Germinal center (tissue), 1 donor: ENCODE data around the gene PNMA1.

Experiments
- DNase-seq: peaks from one replicate; pipeline ENCODE4 v3.0.0; 2012; ENCODE audit warnings: mixed read lengths, low spot score

PNMA1 gene

DNA sequence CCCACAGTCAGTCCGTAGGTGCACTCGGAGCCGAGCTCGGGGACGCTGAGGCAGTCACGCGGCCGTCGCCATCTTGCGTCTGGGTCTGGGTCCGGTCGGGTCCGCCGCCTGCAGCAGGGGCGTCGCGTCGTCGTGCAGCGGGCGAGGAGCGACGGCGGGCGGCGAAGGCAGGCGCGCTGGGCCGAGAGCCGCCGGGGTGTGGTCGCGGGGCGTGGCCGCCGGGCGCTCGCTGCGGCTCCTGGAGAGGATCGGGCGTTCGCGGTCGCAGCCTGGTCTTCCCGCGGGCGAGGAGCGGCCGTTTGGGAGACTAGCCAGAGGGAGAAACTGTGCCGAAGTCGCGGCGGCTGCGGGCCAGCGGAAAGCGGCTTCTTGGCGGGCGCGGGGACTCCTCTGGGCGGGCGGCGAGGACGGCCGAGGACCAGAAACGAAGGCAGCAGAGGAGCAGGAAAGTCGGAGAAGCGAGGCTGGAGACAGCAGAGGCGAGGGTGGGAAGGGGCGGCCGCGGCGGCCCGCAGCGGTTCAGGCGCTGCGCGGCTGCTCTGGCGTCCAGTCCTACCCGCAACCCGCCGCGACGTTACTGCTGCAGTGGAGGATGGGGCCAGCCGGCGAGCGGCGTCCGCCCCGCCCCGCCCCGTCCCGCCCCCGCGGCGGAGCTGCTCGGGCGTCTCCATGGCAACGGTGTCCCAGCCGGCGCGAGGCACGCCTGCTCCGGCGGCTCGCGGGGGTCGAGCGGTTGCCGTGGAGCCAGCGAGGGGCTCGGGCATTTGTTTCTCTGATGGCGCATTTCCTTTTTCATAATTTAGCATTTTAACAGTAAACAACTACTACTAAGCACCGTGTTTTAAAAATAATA, at the start of gene PNMA1:
PNMA1 (minus strand) TSS at position 582 of the 853 bp plus-strand sequence. CDS start 745 bp downstream, outside the sequence.
- DNase-seq, result peak; percentile 92

DNA sequence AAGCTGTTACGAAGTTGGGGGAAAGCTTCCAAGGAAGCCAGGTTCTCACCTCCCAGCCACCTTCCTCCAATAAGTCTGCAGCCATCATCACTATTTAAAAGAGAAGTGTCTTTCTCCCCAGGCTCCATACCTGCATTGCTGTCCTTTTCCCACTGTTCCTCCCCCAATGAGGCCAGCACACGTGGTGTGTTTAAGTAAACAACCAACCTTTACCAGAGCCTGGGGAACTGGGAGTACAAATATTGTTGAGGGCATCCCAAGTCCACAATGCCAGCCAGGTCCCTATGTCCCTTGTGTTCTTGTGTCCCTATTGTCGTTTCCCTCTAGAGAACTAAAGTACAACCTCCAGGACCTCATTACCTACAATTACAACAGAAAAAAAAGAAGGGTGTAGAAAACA, 49.2 kb upstream of the PNMA1 start:
- DNase-seq, result no peak

DNA sequence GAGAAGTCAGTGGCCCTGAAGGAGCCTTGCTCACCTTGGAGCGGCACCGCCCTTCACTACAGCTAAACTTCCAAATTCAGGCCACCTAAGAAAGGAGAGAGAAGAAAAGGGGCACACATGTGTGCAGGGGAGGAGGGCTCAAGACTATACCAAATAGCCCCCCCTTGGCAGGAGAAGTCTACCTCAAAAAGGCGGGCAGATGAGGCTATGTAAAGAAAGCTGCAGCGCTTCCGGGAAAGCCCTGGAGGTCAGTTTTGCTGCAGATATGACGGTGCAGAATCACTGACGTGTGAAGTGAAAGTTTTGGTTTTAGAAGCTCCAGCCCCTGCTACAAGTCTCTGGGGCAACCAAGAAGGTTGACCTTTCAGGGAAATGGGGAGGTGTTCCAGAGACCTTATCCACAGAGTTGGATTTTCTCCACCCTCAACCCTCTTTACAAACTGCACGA, 48.2 kb upstream of the PNMA1 start:
- no peak for DNase-seq

GRCh38 chr14:73761618-73762355, 47.6 kb upstream of the PNMA1 start:
- no peak for DNase-seq

DNA sequence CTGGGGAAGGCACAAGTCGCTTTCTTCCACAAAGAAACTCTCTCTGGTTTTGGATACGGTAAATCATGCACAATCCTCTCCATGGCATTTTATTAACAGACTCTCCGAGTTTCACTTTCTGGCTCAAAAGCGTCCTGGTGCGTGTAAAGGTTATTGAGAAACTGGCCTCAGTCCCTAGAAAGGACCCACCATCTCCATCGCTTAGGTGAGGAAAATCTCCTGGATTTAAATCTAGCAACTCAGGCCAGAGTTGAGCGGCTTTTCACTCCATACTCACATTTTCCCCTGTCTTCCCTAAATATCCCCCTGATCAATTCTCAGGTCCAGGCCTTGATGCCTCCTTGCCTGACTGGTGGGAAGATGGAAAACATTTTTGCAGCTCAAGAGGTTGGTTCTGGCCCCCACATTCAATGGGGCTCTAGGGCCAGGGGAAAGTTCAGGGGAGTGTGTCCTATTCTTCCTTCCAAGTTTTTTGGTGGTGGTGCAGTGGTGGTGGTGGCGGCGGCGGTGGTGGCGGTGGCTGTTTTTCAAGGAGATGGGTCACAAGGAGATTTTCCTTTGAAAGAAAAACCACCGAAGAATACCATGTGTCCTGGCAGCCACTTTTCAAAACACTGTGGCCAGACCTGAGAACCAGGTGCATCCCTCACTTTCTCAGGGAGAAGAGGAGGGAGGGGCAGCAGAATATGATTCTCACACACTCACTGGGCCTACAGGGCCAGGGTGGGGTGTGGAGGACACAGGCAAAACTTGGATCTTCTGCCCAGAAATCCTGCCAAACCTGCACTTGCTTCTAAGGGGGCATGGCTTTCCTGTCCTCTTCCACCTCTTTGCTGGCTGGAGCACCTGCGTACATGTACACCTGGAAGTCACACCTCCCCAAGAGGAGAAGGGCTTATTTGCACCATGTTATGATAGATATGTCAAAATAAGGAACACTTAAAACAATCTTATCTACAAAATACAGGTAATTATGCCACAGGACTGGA, 46.7 kb upstream of the PNMA1 start:
- no peak for DNase-seq

DNA sequence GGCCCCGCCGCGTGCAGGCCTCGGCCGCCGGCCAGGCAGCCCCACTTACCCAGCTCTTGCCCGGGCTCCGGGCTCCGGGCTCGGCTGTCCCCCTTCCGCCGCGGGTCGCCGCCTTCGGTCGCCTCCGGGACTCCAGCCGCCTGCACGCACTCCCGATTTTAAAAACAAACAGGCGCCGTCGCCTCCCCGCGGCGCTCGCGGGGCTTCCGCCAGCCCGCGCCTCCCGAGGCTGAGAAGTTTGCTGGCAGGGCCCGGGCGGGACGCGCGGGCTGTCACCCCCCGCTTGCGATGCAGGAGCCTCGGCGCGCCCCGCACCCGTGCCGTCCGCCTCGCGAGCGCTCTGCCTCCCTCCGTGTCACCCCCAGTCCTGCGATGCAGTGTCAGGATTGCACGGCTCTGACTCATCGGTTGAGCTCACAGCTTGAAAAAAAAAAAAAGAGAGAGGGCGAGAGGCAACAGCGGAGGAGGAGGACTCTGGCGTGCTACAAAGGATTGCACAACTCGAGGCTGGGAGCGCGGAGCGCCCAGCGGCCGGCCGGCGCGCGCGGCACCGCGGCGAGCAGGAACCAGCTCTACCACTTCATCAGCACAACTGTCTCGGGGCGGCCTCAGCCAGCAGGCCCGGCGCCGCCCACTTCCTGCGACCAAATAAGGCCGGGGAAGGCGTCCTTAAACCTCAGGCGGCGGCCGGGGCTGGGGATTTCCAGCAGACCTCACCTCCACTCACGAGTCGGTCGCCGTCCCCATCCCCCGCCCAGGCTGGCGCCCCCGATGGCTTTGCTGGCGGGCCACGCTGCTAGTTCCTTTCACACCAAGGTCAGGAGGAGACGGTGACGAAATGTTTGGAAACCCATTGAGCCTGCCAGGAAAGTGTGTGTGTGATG, 45.8 kb upstream of the PNMA1 start:
- peak; percentile 90 for DNase-seq

- DNase-seq, result no peak
Observed at GRCh38 chr14:73759183-73759713, 45.1 kb upstream of the PNMA1 start.

DNA sequence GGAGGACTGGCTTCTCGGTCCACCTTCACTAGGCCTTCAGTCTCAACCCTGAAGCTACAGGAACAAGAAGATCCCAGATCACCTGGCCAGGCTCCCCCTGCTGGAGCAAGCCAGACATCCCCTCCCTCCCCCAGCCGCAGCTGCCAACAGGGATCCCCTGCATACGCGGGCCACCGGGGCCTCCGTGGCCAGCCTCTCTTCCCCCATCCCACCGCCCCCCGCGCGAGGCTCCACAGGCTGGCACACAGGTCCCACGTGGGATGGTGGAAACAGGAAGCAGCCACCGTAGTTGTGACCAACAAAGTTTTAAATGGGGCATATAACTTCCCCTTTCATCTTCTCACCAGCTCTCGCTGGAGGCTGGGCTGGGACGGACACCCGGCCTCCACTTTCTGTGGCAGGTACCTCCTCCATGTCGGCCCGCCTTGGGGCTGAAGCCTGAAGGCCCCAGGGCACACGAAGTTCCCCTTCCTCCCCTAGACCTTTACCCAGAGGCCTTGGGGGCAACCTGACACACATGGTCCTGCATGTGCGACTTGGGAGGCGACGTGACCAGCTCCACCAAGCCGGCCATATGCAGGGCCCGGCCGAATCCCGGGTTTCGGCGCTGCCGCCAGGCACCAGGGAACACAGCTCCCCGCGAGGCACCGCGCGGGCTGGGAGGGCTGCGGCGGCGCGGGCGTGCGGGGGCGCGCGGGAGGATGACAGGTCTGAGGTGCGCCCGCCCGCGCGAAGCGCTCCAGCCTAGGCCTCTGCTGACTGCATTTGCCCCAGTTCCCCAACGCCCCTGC, 44.4 kb upstream of the PNMA1 start:
- peak; percentile 87 for DNase-seq

GRCh38 chr14:73757876-73758391, 43.8 kb upstream of the PNMA1 start:
- DNase-seq, result no peak

- no peak for DNase-seq
Observed at GRCh38 chr14:73757381-73757780, 43.2 kb upstream of the PNMA1 start.

- no peak for DNase-seq
Observed at GRCh38 chr14:73755434-73756014, 41.3 kb upstream of the PNMA1 start.

GRCh38 chr14:73754911-73755360, 40.8 kb upstream of the PNMA1 start:
- DNase-seq, result no peak

- DNase-seq, result peak; percentile 79
Observed at GRCh38 chr14:73753887-73754795, 40.0 kb upstream of the PNMA1 start.

- DNase-seq, result no peak
Observed at GRCh38 chr14:73753124-73753886, 39.1 kb upstream of the PNMA1 start.

GRCh38 chr14:73752297-73752992, 38.3 kb upstream of the PNMA1 start:
- no peak for DNase-seq

- DNase-seq, result no peak
Observed at GRCh38 chr14:73751157-73751691, 37.0 kb upstream of the PNMA1 start.
